Panc1 (cell line): ENCODE data around the gene TMSB15C. TPM values are rescaled to one million over a fixed set of nuclear protein-coding genes. Genes with fewer than 3 reads are reported as not detected.
"Not testable (repeated sequence)": the region's sequence is repeated elsewhere in the genome, so short reads cannot be mapped to it uniquely, and the experiment has no call there.

ENCODE experiments used
- ATAC-seq: fragments of 200-7000 bp; cut with Tn5 transposase; 2 replicates; pipeline ENCODE4 v1.9.1; 2020; ENCODE audit warnings: mild to moderate bottlenecking, moderate library complexity
- BruUV-seq: library from RNA; stranded (reverse); fragments of 400-500 nt; replicated peaks from 2 replicates; lab custom pipeline; 2021; lab: Mats Ljungman, UMichigan
- CTCF ChIA-PET: fragments of 300-600 bp; sonication (Branson Sonifier 250); formaldehyde crosslinking; loops from one replicate; lab custom pipeline; 2022; ENCODE audit warnings: antibody characterized with exemption; lab: Charles Lee
- POLR2A ChIA-PET: fragments of 300-600 bp; sonication (Branson Sonifier 250); formaldehyde crosslinking; loops from one replicate; lab custom pipeline; 2022; ENCODE audit warnings: antibody characterized with exemption; lab: Charles Lee
- DNase-seq: peaks from one replicate; pipeline ENCODE4 v3.0.0-alpha.2; 2010; ENCODE audit warnings: low read depth, low spot score
- H3K27ac ChIP-seq: 2 replicates; pipeline ENCODE4 v1.5.1; 2011; ENCODE audit warnings: mild to moderate bottlenecking, low read length, inconsistent platforms
- H3K27me3 ChIP-seq: fragments of 200-500 bp; sonication (Bioruptor generic); 2 replicates; pipeline ENCODE4 v1.6.0; 2014; ENCODE audit warnings: low read length, inconsistent platforms; ENCODE audit not compliant: control insufficient read depth, insufficient read depth
- H3K36me3 ChIP-seq: fragments of 200-500 bp; sonication (Bioruptor generic); 2 replicates; pipeline ENCODE4 v1.5.1; 2014; ENCODE audit warnings: inconsistent platforms, mild to moderate bottlenecking, low read length, moderate library complexity; ENCODE audit not compliant: control insufficient read depth, insufficient read depth
- H3K4me1 ChIP-seq: 2 replicates; pipeline ENCODE4 v1.5.1; 2011; ENCODE audit warnings: inconsistent platforms, mild to moderate bottlenecking, low read length, moderate library complexity; ENCODE audit not compliant: control insufficient read depth, insufficient read depth
- H3K4me3 ChIP-seq, 2 experiments: 2 replicates each; pipeline ENCODE4 v1.5.1; 2011 to 2012; ENCODE audit warnings: low read depth in 2 of 2, low read length in 2 of 2, mild to moderate bottlenecking in 2 of 2, inconsistent platforms in 1 of 2, moderate library complexity in 1 of 2
- H3K9me3 ChIP-seq: fragments of 200-500 bp; sonication (Bioruptor generic); 2 replicates; pipeline ENCODE4 v1.5.1; 2014; ENCODE audit warnings: low read depth, mild to moderate bottlenecking, inconsistent platforms, low read length, moderate library complexity; ENCODE audit not compliant: control insufficient read depth, insufficient read depth
- CTCF ChIP-seq: fragments of 450-650 bp; IDR thresholded peaks from 2 replicates; pipeline ENCODE4 v1.5.1; 2017; ENCODE audit warnings: mild to moderate bottlenecking
- POLR2AphosphoS5 ChIP-seq: IDR thresholded peaks from 2 replicates; pipeline ENCODE4 v1.6.1; 2012; ENCODE audit warnings: mild to moderate bottlenecking, low read depth, low read length, moderate library complexity
- REST ChIP-seq, 2 experiments: IDR thresholded peaks; 2 replicates each; pipeline ENCODE4 v1.6.1; 2011 to 2012; ENCODE audit warnings: low read depth in 2 of 2, control low read depth in 1 of 2, low read length in 1 of 2, mild to moderate bottlenecking in 1 of 2, moderate library complexity in 1 of 2; ENCODE audit not compliant: insufficient read depth in 1 of 2
- SIN3A ChIP-seq: IDR thresholded peaks from 2 replicates; pipeline ENCODE4 v1.6.1; 2012; ENCODE audit warnings: low read depth, mild to moderate bottlenecking, low read length, moderate library complexity, borderline replicate concordance; ENCODE audit not compliant: insufficient read depth
- TCF7L2 ChIP-seq: IDR thresholded peaks from 2 replicates; pipeline ENCODE4 v1.6.1; 2011; ENCODE audit warnings: mild to moderate bottlenecking, low read depth, low read length, inconsistent platforms
- in situ Hi-C: cut with HindIII; loops from 2 replicates; pipeline ENCODE4 v1.10.0; 2016; ENCODE audit warnings: low sequenced_read_pairs, low pct_unique_long_range_greater_than_20kb
- intact Hi-C: fragments of 100-400 bp; cut with micrococcal nuclease; formaldehyde crosslinking; loops from one replicate; pipeline ENCODE4 v1.10.0; 2022; ENCODE audit not compliant: unreplicated experiment
- total RNA-seq: library from RNA; stranded (reverse); gene quantifications from one replicate; pipeline ENCODE4 v1.2.1, GENCODE V29; 2021; ENCODE audit not compliant: unreplicated experiment

Gene TMSB15C
- total RNA-seq, 1 experiment from 2014 or later, result 2.1 TPM

GRCh38 chrX:104077854-104078253, 1.8 kb upstream of the TMSB15C start:
- in situ Hi-C loops, CTCF ChIA-PET: not testable (repeated sequence)

GRCh38 chrX:104062636-104063035, 13.4 kb downstream of the TMSB15C start:
- H3K27me3 ChIP-seq, intact Hi-C loops, in situ Hi-C loops, H3K9me3 ChIP-seq, H3K4me3 ChIP-seq, ATAC-seq, DNase-seq, H3K36me3 ChIP-seq, POLR2A ChIA-PET, H3K4me1 ChIP-seq, BruUV-seq, CTCF ChIA-PET, H3K27ac ChIP-seq: not testable (repeated sequence)

More at GRCh38 chrX:104077854-104078253, 1.8 kb upstream of the TMSB15C start:
- BruUV-seq, H3K4me3 ChIP-seq, H3K4me1 ChIP-seq, H3K9me3 ChIP-seq, POLR2A ChIA-PET, DNase-seq, H3K27me3 ChIP-seq, H3K36me3 ChIP-seq, H3K27ac ChIP-seq, intact Hi-C loops: not testable (repeated sequence)
- ATAC-seq, result 0 out of 2 replicates have a peak, but pooled peaks have one; percentile 68

GRCh38 chrX:104054956-104055355, 21.1 kb downstream of the TMSB15C start:
- intact Hi-C loops, H3K27ac ChIP-seq, in situ Hi-C loops, CTCF ChIA-PET, ATAC-seq, H3K27me3 ChIP-seq, DNase-seq, BruUV-seq, POLR2A ChIA-PET, H3K9me3 ChIP-seq, H3K36me3 ChIP-seq, H3K4me1 ChIP-seq, H3K4me3 ChIP-seq: not testable (repeated sequence)

- intact Hi-C loops (no loop called here), in situ Hi-C loops (no loop called here)
- TF ChIP-seq CTCF (no peak), POLR2AphosphoS5 (no peak), SIN3A (no peak), TCF7L2 (no peak), REST (IDR thresholded peaks at IDR 0.05; ENCODE audit: insufficient read depth in 1 of 2, low read depth in 2 of 2, low read length in 1 of 2) (no peak)
- ATAC-seq (no peak), DNase-seq (no peak)
- BruUV-seq, result no TSS peak
- Histone ChIP-seq H3K36me3 (no peaks in the 10 kb centered on the region), H3K27ac (no peak overlapping the region), H3K27me3 (peaks cover 2% of the 10 kb centered on the region; the same call in 1 of the 2 replicates), H3K4me3 (no peak overlapping the region), H3K9me3 (no peaks in the 10 kb centered on the region), H3K4me1 (no peaks in the 10 kb centered on the region)
- CTCF ChIA-PET, result no interaction called here
- POLR2A ChIA-PET, result no interaction called here
These were observed 28.9 kb downstream of the TMSB15C start for GRCh38 chrX:104047171-104047570.
